HEK293 (cell line): ENCODE data around the gene REC114.

ENCODE experiments used
- CTCF ChIA-PET: fragments of 350-600 bp; formaldehyde crosslinking; extraction: SDS; loops from one replicate; lab custom pipeline; 2021; ENCODE audit warnings: antibody characterized with exemption; lab: Yijun Ruan, JAX
- POLR2A ChIA-PET: fragments of 300-600 bp; formaldehyde crosslinking; extraction: SDS; loops from one replicate; lab custom pipeline; 2020; ENCODE audit warnings: antibody characterized with exemption, inconsistent platforms; lab: Yijun Ruan, JAX
- H3K27ac ChIP-seq: fragments of 200-500 bp; sonication (Bioruptor generic); 2 replicates; pipeline ENCODE4 v1.5.1; 2014; ENCODE audit warnings: low read depth, low read length, control low read depth, inconsistent platforms; ENCODE audit errors: extremely low read depth
- H3K36me3 ChIP-seq, 2 experiments: fragments of 200-500 bp in 1 of 2; sonication (Bioruptor generic) in 1 of 2; 1 replicate in 1 of 2; 2 replicates in 1 of 2; pipeline ENCODE4 v1.5.1; 2014 to 2017; ENCODE audit warnings: inconsistent platforms in 2 of 2, low read length in 2 of 2; ENCODE audit not compliant: control insufficient read depth in 2 of 2, insufficient read depth in 1 of 2
- H3K4me1 ChIP-seq: fragments of 200-500 bp; sonication (Bioruptor generic); 2 replicates; pipeline ENCODE4 v1.5.1; 2014; ENCODE audit warnings: mild to moderate bottlenecking, low read length, inconsistent platforms; ENCODE audit not compliant: control insufficient read depth, insufficient read depth
- H3K4me3 ChIP-seq: 2 replicates; pipeline ENCODE4 v1.5.1; 2011; ENCODE audit warnings: low read depth, mild to moderate bottlenecking, control low read depth, low read length, moderate library complexity
- H3K9me3 ChIP-seq: fragments of 200-500 bp; sonication (Bioruptor generic); 2 replicates; pipeline ENCODE4 v1.5.1; 2014; ENCODE audit warnings: low read depth, low read length, inconsistent platforms; ENCODE audit not compliant: control insufficient read depth, insufficient read depth
- CTCF ChIP-seq: fragments of 450-650 bp; formaldehyde crosslinking; IDR thresholded peaks from 2 replicates; pipeline ENCODE4 v1.5.1; 2016; ENCODE audit warnings: missing biosample characterization, missing genetic modification characterization
- GLI2 ChIP-seq: fragments of 450-650 bp; formaldehyde crosslinking; IDR thresholded peaks from 2 replicates; pipeline ENCODE4; 2017; ENCODE audit warnings: missing biosample characterization, missing genetic modification characterization, low read depth, borderline replicate concordance
- REPIN1 ChIP-seq: fragments of 450-650 bp; formaldehyde crosslinking; IDR thresholded peaks from 2 replicates; pipeline ENCODE4 v1.5.1; 2017; ENCODE audit warnings: missing biosample characterization, missing genetic modification characterization, low read depth
- SCRT2 ChIP-seq: fragments of 450-650 bp; formaldehyde crosslinking; IDR thresholded peaks from 2 replicates; pipeline ENCODE4 v1.5.1; 2016; ENCODE audit warnings: missing biosample characterization, missing genetic modification characterization
- SP2 ChIP-seq: fragments of 450-650 bp; formaldehyde crosslinking; IDR thresholded peaks from 2 replicates; pipeline ENCODE4 v1.5.1; 2016; ENCODE audit warnings: missing biosample characterization, missing genetic modification characterization
- SP3 ChIP-seq: fragments of 450-650 bp; formaldehyde crosslinking; IDR thresholded peaks from 2 replicates; pipeline ENCODE4 v1.5.1; 2016; ENCODE audit warnings: missing biosample characterization, missing genetic modification characterization
- ZBTB48 ChIP-seq: fragments of 450-650 bp; formaldehyde crosslinking; IDR thresholded peaks from 2 replicates; pipeline ENCODE4 v1.5.1; 2016; ENCODE audit warnings: missing biosample characterization, missing genetic modification characterization
- ZBTB7A ChIP-seq: fragments of 450-650 bp; formaldehyde crosslinking; IDR thresholded peaks from 2 replicates; pipeline ENCODE4 v1.5.1; 2016; ENCODE audit warnings: low read depth, missing biosample characterization, missing genetic modification characterization
- ZNF112 ChIP-seq: fragments of 450-650 bp; formaldehyde crosslinking; IDR thresholded peaks from 2 replicates; pipeline ENCODE4 v1.5.0; 2017; ENCODE audit warnings: missing biosample characterization, missing genetic modification characterization
- ZNF132 ChIP-seq: fragments of 450-650 bp; formaldehyde crosslinking; IDR thresholded peaks from 2 replicates; pipeline ENCODE4 v1.5.1; 2017; ENCODE audit warnings: missing biosample characterization, missing genetic modification characterization, borderline replicate concordance
- ZNF16 ChIP-seq: fragments of 450-650 bp; formaldehyde crosslinking; IDR thresholded peaks from 2 replicates; pipeline ENCODE4 v1.5.1; 2016; ENCODE audit warnings: low read depth, missing biosample characterization, missing genetic modification characterization
- ZNF501 ChIP-seq: fragments of 450-650 bp; formaldehyde crosslinking; IDR thresholded peaks from 2 replicates; pipeline ENCODE4 v1.5.1; 2016; ENCODE audit warnings: missing biosample characterization, missing genetic modification characterization
- ZNF521 ChIP-seq: fragments of 450-650 bp; formaldehyde crosslinking; IDR thresholded peaks from 2 replicates; pipeline ENCODE4 v1.5.1; 2017; ENCODE audit warnings: missing biosample characterization, mild to moderate bottlenecking, missing genetic modification characterization
- ZNF639 ChIP-seq: fragments of 450-650 bp; formaldehyde crosslinking; IDR thresholded peaks from 2 replicates; pipeline ENCODE4 v1.5.1; 2016; ENCODE audit warnings: missing biosample characterization, missing genetic modification characterization
- ZNF747 ChIP-seq: fragments of 450-650 bp; formaldehyde crosslinking; IDR thresholded peaks from 2 replicates; pipeline ENCODE4 v1.5.1; 2016; ENCODE audit warnings: missing biosample characterization, missing genetic modification characterization
- ZNF768 ChIP-seq: fragments of 450-650 bp; formaldehyde crosslinking; IDR thresholded peaks from 2 replicates; pipeline ENCODE4 v1.5.1; 2018; ENCODE audit warnings: missing biosample characterization, mild to moderate bottlenecking, missing genetic modification characterization
- ZNF830 ChIP-seq: fragments of 450-650 bp; IDR thresholded peaks from 2 replicates; pipeline ENCODE4 v1.5.0; 2018; ENCODE audit warnings: missing biosample characterization, missing genetic modification characterization, low read depth, mild to moderate bottlenecking, moderate library complexity
- TF ChIP-seq, protein P1 (sequence below): fragments of 450-650 bp; formaldehyde crosslinking; IDR thresholded peaks from 2 replicates; pipeline ENCODE4 v1.5.1; 2016; ENCODE audit warnings: missing biosample characterization, missing genetic modification characterization
- TF ChIP-seq, protein P2 (sequence below): fragments of 450-650 bp; formaldehyde crosslinking; IDR thresholded peaks from 2 replicates; pipeline ENCODE4 v1.5.1; 2016; ENCODE audit warnings: missing biosample characterization, missing genetic modification characterization

Gene REC114

GRCh38 chr15:73433873-73434272, 9.1 kb upstream of the REC114 start (continued):
- TF ChIP-seq, protein P1, sequence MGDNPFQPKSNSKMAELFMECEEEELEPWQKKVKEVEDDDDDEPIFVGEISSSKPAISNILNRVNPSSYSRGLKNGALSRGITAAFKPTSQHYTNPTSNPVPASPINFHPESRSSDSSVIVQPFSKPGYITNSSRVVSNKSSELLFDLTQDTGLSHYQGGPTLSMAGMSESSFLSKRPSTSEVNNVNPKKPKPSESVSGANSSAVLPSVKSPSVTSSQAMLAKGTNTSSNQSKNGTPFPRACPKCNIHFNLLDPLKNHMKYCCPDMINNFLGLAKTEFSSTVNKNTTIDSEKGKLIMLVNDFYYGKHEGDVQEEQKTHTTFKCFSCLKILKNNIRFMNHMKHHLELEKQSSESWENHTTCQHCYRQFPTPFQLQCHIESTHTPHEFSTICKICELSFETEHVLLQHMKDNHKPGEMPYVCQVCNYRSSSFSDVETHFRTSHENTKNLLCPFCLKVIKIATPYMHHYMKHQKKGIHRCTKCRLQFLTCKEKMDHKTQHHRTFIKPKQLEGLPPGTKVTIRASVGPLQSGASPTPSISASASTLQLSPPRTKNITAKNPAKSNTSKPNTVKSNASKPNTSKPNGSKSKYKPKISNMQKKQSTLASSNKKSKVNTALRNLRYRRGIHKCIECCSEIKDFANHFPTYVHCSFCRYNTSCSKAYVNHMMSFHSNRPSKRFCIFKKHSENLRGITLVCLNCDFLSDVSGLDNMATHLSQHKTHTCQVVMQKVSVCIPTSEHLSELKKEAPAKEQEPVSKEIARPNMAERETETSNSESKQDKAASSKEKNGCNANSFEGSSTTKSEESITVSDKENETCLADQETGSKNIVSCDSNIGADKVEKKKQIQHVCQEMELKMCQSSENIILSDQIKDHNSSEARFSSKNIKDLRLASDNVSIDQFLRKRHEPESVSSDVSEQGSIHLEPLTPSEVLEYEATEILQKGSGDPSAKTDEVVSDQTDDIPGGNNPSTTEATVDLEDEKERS (tag by site-specific recombination), result no peak
- TF ChIP-seq ZNF768 (tag by site-specific recombination) (no peak), ZNF501 (tag by site-specific recombination) (no peak), REPIN1 (no peak), ZNF830 (tag by site-specific recombination) (no peak)

DNA sequence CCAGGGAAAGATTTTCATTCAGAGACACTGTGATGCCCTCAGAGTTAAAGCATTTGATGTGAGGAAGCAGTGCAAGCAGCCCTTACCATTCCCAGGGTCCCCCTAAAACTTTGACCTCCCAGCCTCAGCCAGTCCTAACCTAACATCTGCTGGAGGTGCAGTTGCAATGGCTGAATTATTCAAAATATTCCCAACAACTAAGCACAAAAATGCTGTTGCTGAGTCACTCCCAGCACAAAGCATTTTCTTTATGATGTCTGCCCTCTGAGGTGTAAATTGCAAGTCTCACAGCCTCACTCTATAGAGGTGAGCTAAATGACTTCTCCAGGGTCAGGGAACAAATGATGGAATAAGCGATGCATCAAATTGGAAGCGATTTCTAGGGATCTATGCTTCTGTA, 6.4 kb upstream of the REC114 start:
- Histone ChIP-seq H3K36me3 (no peaks in the 10 kb centered on the region), H3K9me3 (no peaks in the 10 kb centered on the region), H3K4me1 (no peaks in the 10 kb centered on the region), H3K4me3 (no peak overlapping the region), H3K27ac (no peak overlapping the region)
- TF ChIP-seq SP3 (tag by site-specific recombination), result no peak
- TF ChIP-seq SP2 (tag by site-specific recombination), result no peak
- no peak for TF ChIP-seq ZNF501 (tag by site-specific recombination)
- TF ChIP-seq ZBTB7A (tag by site-specific recombination), result no peak
- TF ChIP-seq, protein P2, sequence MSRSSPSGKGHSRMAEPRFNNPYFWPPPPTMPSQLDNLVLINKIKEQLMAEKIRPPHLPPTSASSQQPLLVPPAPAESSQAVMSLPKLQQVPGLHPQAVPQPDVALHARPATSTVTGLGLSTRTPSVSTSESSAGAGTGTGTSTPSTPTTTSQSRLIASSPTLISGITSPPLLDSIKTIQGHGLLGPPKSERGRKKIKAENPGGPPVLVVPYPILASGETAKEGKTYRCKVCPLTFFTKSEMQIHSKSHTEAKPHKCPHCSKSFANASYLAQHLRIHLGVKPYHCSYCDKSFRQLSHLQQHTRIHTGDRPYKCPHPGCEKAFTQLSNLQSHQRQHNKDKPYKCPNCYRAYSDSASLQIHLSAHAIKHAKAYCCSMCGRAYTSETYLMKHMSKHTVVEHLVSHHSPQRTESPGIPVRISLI, result no peak
- TF ChIP-seq ZNF747 (tag by site-specific recombination), result no peak
- no peak for TF ChIP-seq CTCF
- TF ChIP-seq ZNF639 (tag by site-specific recombination), result no peak
- TF ChIP-seq ZNF521, result no peak
- TF ChIP-seq ZNF132 (tag by site-specific recombination), result no peak
- TF ChIP-seq SCRT2, result no peak
- TF ChIP-seq ZNF16 (tag by site-specific recombination), result no peak
- TF ChIP-seq GLI2 (tag by site-specific recombination), result no peak
- TF ChIP-seq ZBTB48 (tag by site-specific recombination), result no peak
- TF ChIP-seq ZNF112 (tag by site-specific recombination), result no peak
- POLR2A ChIA-PET, result no interaction called here
- CTCF ChIA-PET, result no interaction called here
